HEK293 (cell line): Measurements from ENCODE around the gene ULBP1.
"Not testable (repeated sequence)": the region's sequence is repeated elsewhere in the genome, so short reads cannot be mapped to it uniquely, and the experiment has no call there.

Experiments used
- CTCF ChIA-PET: fragments of 350-600 bp; formaldehyde crosslinking; extraction: SDS; loops from one replicate; lab custom pipeline; 2021; ENCODE audit warnings: antibody characterized with exemption; lab: Yijun Ruan, JAX
- POLR2A ChIA-PET: fragments of 300-600 bp; formaldehyde crosslinking; extraction: SDS; loops from one replicate; lab custom pipeline; 2020; ENCODE audit warnings: antibody characterized with exemption, inconsistent platforms; lab: Yijun Ruan, JAX
- H3K27ac ChIP-seq: fragments of 200-500 bp; sonication (Bioruptor generic); 2 replicates; pipeline ENCODE4 v1.5.1; 2014; ENCODE audit warnings: low read depth, low read length, control low read depth, inconsistent platforms; ENCODE audit errors: extremely low read depth
- H3K36me3 ChIP-seq, 2 experiments: fragments of 200-500 bp in 1 of 2; sonication (Bioruptor generic) in 1 of 2; 1 replicate in 1 of 2; 2 replicates in 1 of 2; pipeline ENCODE4 v1.5.1; 2014 to 2017; ENCODE audit warnings: inconsistent platforms in 2 of 2, low read length in 2 of 2; ENCODE audit not compliant: control insufficient read depth in 2 of 2, insufficient read depth in 1 of 2
- H3K4me1 ChIP-seq: fragments of 200-500 bp; sonication (Bioruptor generic); 2 replicates; pipeline ENCODE4 v1.5.1; 2014; ENCODE audit warnings: mild to moderate bottlenecking, low read length, inconsistent platforms; ENCODE audit not compliant: control insufficient read depth, insufficient read depth
- H3K4me3 ChIP-seq: 2 replicates; pipeline ENCODE4 v1.5.1; 2011; ENCODE audit warnings: low read depth, mild to moderate bottlenecking, control low read depth, low read length, moderate library complexity
- H3K9me3 ChIP-seq: fragments of 200-500 bp; sonication (Bioruptor generic); 2 replicates; pipeline ENCODE4 v1.5.1; 2014; ENCODE audit warnings: low read depth, low read length, inconsistent platforms; ENCODE audit not compliant: control insufficient read depth, insufficient read depth
- GLI4 ChIP-seq: fragments of 450-650 bp; formaldehyde crosslinking; IDR thresholded peaks from 2 replicates; pipeline ENCODE4 v1.5.1; 2016; ENCODE audit warnings: missing biosample characterization, missing genetic modification characterization
- GLIS2 ChIP-seq: fragments of 450-650 bp; formaldehyde crosslinking; IDR thresholded peaks from 2 replicates; pipeline ENCODE4 v1.5.1; 2016; ENCODE audit warnings: missing biosample characterization, missing genetic modification characterization
- KLF1 ChIP-seq: fragments of 450-650 bp; formaldehyde crosslinking; IDR thresholded peaks from 2 replicates; pipeline ENCODE4 v1.5.1; 2016; ENCODE audit warnings: missing biosample characterization, missing genetic modification characterization
- SETDB1 ChIP-seq: IDR thresholded peaks from one replicate; pipeline ENCODE4 v1.6.1; 2017; ENCODE audit warnings: mild to moderate bottlenecking, low read length, moderate library complexity, mixed read lengths; ENCODE audit not compliant: insufficient read length
- ZBTB10 ChIP-seq: fragments of 450-650 bp; formaldehyde crosslinking; IDR thresholded peaks from 2 replicates; pipeline ENCODE4 v1.5.1; 2016; ENCODE audit warnings: missing biosample characterization, missing genetic modification characterization
- ZEB2 ChIP-seq: fragments of 450-650 bp; formaldehyde crosslinking; IDR thresholded peaks from 2 replicates; pipeline ENCODE4 v1.5.1; 2016; ENCODE audit warnings: missing biosample characterization, missing genetic modification characterization
- ZFP41 ChIP-seq: fragments of 450-650 bp; formaldehyde crosslinking; IDR thresholded peaks from 2 replicates; pipeline ENCODE4 v1.5.1; 2016; ENCODE audit warnings: missing biosample characterization, missing genetic modification characterization, borderline replicate concordance
- ZNF133 ChIP-seq: fragments of 450-650 bp; formaldehyde crosslinking; IDR thresholded peaks from 2 replicates; pipeline ENCODE4 v1.5.1; 2016; ENCODE audit warnings: missing biosample characterization, missing genetic modification characterization
- ZNF146 ChIP-seq: fragments of 450-650 bp; formaldehyde crosslinking; IDR thresholded peaks from 2 replicates; pipeline ENCODE4 v1.5.1; 2016; ENCODE audit warnings: missing biosample characterization, missing genetic modification characterization
- ZNF274 ChIP-seq, 2 experiments: fragments of 200-500 bp in 1 of 2; fragments of 450-650 bp in 1 of 2; sonication (Bioruptor generic) in 1 of 2; formaldehyde crosslinking in 1 of 2; IDR thresholded peaks; 2 replicates each; pipeline versions ENCODE4 v1.5.1 to v1.6.1; 2014 to 2016; ENCODE audit warnings: borderline replicate concordance in 1 of 2, inconsistent platforms in 1 of 2, low read length in 1 of 2, missing biosample characterization in 1 of 2, missing genetic modification characterization in 1 of 2
- ZNF292 ChIP-seq: fragments of 450-650 bp; formaldehyde crosslinking; IDR thresholded peaks from 2 replicates; pipeline ENCODE4 v1.5.1; 2016; ENCODE audit warnings: low read depth, missing biosample characterization, missing genetic modification characterization, borderline replicate concordance
- ZNF324 ChIP-seq: fragments of 450-650 bp; formaldehyde crosslinking; IDR thresholded peaks from 2 replicates; pipeline ENCODE4 v1.5.1; 2016; ENCODE audit warnings: missing biosample characterization, missing genetic modification characterization
- ZNF335 ChIP-seq: fragments of 450-650 bp; formaldehyde crosslinking; conservative IDR thresholded peaks from 2 replicates; pipeline ENCODE4 v1.5.1; 2016; ENCODE audit warnings: missing biosample characterization, missing genetic modification characterization
- ZNF449 ChIP-seq: fragments of 450-650 bp; formaldehyde crosslinking; IDR thresholded peaks from 2 replicates; pipeline ENCODE4 v1.5.1; 2017; ENCODE audit warnings: missing biosample characterization, mild to moderate bottlenecking, missing genetic modification characterization, moderate library complexity
- ZNF514 ChIP-seq: fragments of 450-650 bp; formaldehyde crosslinking; IDR thresholded peaks from 2 replicates; pipeline ENCODE4 v1.5.1; 2016; ENCODE audit warnings: missing biosample characterization, missing genetic modification characterization
- ZXDB ChIP-seq: fragments of 450-650 bp; formaldehyde crosslinking; IDR thresholded peaks from 2 replicates; pipeline ENCODE4 v1.5.1; 2016; ENCODE audit warnings: missing biosample characterization, missing genetic modification characterization

ULBP1 gene

GRCh38 chr6:149990661-149991471 lies 27.1 kb downstream of the ULBP1 start (continued):
- no peak for TF ChIP-seq ZNF274 (IDR thresholded peaks at IDR 0.05; ENCODE audit: low read length)
- TF ChIP-seq ZNF274 (tag by site-specific recombination; IDR thresholded peaks at IDR 0.05; ENCODE audit: borderline replicate concordance): no peak
- TF ChIP-seq ZNF146: no peak
- TF ChIP-seq ZNF324: no peak
- no peak for TF ChIP-seq GLI4
- TF ChIP-seq ZFP41 (tag by site-specific recombination): no peak

- H3K9me3 ChIP-seq, H3K4me1 ChIP-seq, H3K27ac ChIP-seq, H3K36me3 ChIP-seq: not testable (repeated sequence)
- TF ChIP-seq ZNF335 (peak; percentile 45), ZXDB (peak; percentile 17; the same call in 1 of the 2 replicates)
- peak overlapping the region; percentile 47 for H3K4me3 ChIP-seq
- ChIA-PET POLR2A (interaction anchor here (2.8 kb wide), 1 partner anchor 28 kb away, joined by 11 read pairs; the partner anchor contains the start of gene ULBP1), CTCF (interaction anchor here (0.5 to 1.6 kb wide), 6 partner anchors 15 to 888 kb away, joined by 3 to 5 read pairs (median 3); partner anchors contain the start of gene ULBP1)
Observed at GRCh38 chr6:149991472-149991795, 27.7 kb downstream of the ULBP1 start.

GRCh38 chr6:149991838-149992237 lies 28.1 kb downstream of the ULBP1 start:
- TF ChIP-seq ZBTB10 (tag by site-specific recombination) (no peak), SETDB1 (no peak), GLI4 (no peak), GLIS2 (no peak), KLF1 (tag by site-specific recombination) (no peak), ZNF292 (tag by site-specific recombination) (no peak), ZEB2 (no peak), ZNF133 (tag by site-specific recombination) (no peak), ZNF514 (tag by site-specific recombination) (no peak)
- H3K4me1 ChIP-seq: peaks cover 6% of the 10 kb centered on the region
- CTCF ChIA-PET: interaction anchor here (0.5 to 1.0 kb wide), 2 partner anchors 28 to 889 kb away, joined by 3 read pairs; partner anchors contain the start of gene ULBP1
- POLR2A ChIA-PET: interaction anchor here (0.6 kb wide), 1 partner anchor 25 kb away, joined by 5 read pairs; no protein-coding TSS in a partner anchor
- H3K4me3 ChIP-seq: no peak overlapping the region
- no peaks in the 10 kb centered on the region for H3K36me3 ChIP-seq
- no peaks in the 10 kb centered on the region for H3K9me3 ChIP-seq
- H3K27ac ChIP-seq: no peak overlapping the region

GRCh38 chr6:149995235-149995750 lies 31.6 kb downstream of the ULBP1 start:
- POLR2A ChIA-PET: no interaction called here
- no peak overlapping the region for H3K27ac ChIP-seq
- no peaks in the 10 kb centered on the region for H3K9me3 ChIP-seq
- H3K4me3 ChIP-seq: no peak overlapping the region
- H3K36me3 ChIP-seq: peaks cover 0 to 13% of the 10 kb centered on the region in 2 experiments; a peak in 1 of 3 replicates
- peaks cover under 1% of the 10 kb centered on the region; the same call in 1 of the 2 replicates for H3K4me1 ChIP-seq
- no peak for TF ChIP-seq ZNF449
- CTCF ChIA-PET: no interaction called here
